CD4-positive, alpha-beta T cell (primary cell): Measurements from ENCODE around the gene PLCB2. TPM values are rescaled to one million over a fixed set of nuclear protein-coding genes. Genes with fewer than 3 reads are reported as not detected.

ENCODE experiments used
- ATAC-seq: fragments of 200-7000 bp; cut with Tn5 transposase; one replicate; pipeline ENCODE4 v1.10.0; 2022; ENCODE audit warnings: mild to moderate bottlenecking; ENCODE audit not compliant: poor library complexity
- CTCF ChIA-PET: fragments of 350-600 bp; sonication (Branson Sonifier 250); formaldehyde crosslinking; loops from one replicate; lab custom pipeline; 2021; ENCODE audit warnings: antibody characterized with exemption, inconsistent platforms; lab: Charles Lee
- POLR2A ChIA-PET: fragments of 350-600 bp; sonication (Branson Sonifier 250); formaldehyde crosslinking; loops from one replicate; lab custom pipeline; 2021; ENCODE audit warnings: antibody characterized with exemption, inconsistent platforms; lab: Charles Lee
- DNase-seq, 14 experiments: peaks; one replicate each; pipeline ENCODE4 v3.0.0-alpha.2; 2013 to 2020; ENCODE audit warnings: mixed read lengths in 2 of 14
- H3K27ac ChIP-seq, 2 donors: one replicate each; pipeline versions ENCODE4 v1.5.1 to v1.7.0; 2013; ENCODE audit warnings: low read length in 2 of 2, low read depth in 1 of 2, mild to moderate bottlenecking in 1 of 2
- H3K27me3 ChIP-seq, 2 experiments: 1 replicate in 1 of 2; 2 replicates in 1 of 2; pipeline versions ENCODE4 v1.6.1 to v1.7.0; 2013; ENCODE audit warnings: low read length in 2 of 2, control low read depth in 1 of 2, mild to moderate bottlenecking in 1 of 2, moderate library complexity in 1 of 2; ENCODE audit not compliant: insufficient read depth in 2 of 2, control insufficient read depth in 1 of 2
- H3K36me3 ChIP-seq: one replicate; pipeline ENCODE4 v1.6.1; 2013; ENCODE audit warnings: low read length, control low read depth; ENCODE audit not compliant: insufficient read depth
- H3K4me1 ChIP-seq: one replicate; pipeline ENCODE4 v1.6.1; 2013; ENCODE audit warnings: low read length, control low read depth; ENCODE audit not compliant: insufficient read depth
- H3K4me3 ChIP-seq: one replicate; pipeline ENCODE4 v1.5.1; 2013; ENCODE audit warnings: mild to moderate bottlenecking, low read length, moderate library complexity
- H3K9me3 ChIP-seq, 2 experiments: 1 replicate in 1 of 2; 2 replicates in 1 of 2; pipeline versions ENCODE4 v1.6.1 to v1.7.0; 2013; ENCODE audit warnings: low read length in 2 of 2, mild to moderate bottlenecking in 2 of 2, control low read depth in 1 of 2, moderate library complexity in 1 of 2; ENCODE audit not compliant: control insufficient read depth in 1 of 2, insufficient read depth in 1 of 2
- H3K27ac Mint-ChIP-seq: one replicate; pipeline ENCODE4 v1.8.0; 2020; ENCODE audit warnings: mixed read lengths
- H3K27me3 Mint-ChIP-seq: one replicate; pipeline ENCODE4 v1.8.0; 2021; ENCODE audit warnings: mixed read lengths
- H3K36me3 Mint-ChIP-seq: one replicate; pipeline ENCODE4 v1.8.0; 2021; ENCODE audit warnings: low read depth, mixed read lengths
- H3K4me1 Mint-ChIP-seq: one replicate; pipeline ENCODE4 v1.8.0; 2021; ENCODE audit warnings: low read depth, mixed read lengths
- H3K4me3 Mint-ChIP-seq: one replicate; pipeline ENCODE4 v1.8.0; 2020; ENCODE audit warnings: mild to moderate bottlenecking, mixed read lengths
- H3K9me3 Mint-ChIP-seq: one replicate; pipeline ENCODE4 v1.8.0; 2020; ENCODE audit warnings: mixed read lengths
- CTCF ChIP-seq: fragments of 200-600 bp; IDR thresholded peaks from one replicate; pipeline ENCODE4 v1.8.0; 2022; ENCODE audit warnings: antibody characterized with exemption, mild to moderate bottlenecking
- intact Hi-C, 2 experiments: fragments of 100-400 bp; cut with DNase I in 1 of 2; cut with micrococcal nuclease in 1 of 2; formaldehyde crosslinking; loops; one replicate each; pipeline versions ENCODE4 v1.15.1 to v1.9.0; 2023 to 2025; cut with DNase I, micrococcal nuclease
- total RNA-seq, 174 experiments: library from RNA in 2 of 174; stranded (reverse) in 2 of 174; gene quantifications; one replicate each; pipeline ENCODE4 v1.2.3 and lab custom pipeline; 2021 to 2026

Gene PLCB2
- total RNA-seq, 2 experiments from 2014 or later: 206 to 222 TPM

DNA sequence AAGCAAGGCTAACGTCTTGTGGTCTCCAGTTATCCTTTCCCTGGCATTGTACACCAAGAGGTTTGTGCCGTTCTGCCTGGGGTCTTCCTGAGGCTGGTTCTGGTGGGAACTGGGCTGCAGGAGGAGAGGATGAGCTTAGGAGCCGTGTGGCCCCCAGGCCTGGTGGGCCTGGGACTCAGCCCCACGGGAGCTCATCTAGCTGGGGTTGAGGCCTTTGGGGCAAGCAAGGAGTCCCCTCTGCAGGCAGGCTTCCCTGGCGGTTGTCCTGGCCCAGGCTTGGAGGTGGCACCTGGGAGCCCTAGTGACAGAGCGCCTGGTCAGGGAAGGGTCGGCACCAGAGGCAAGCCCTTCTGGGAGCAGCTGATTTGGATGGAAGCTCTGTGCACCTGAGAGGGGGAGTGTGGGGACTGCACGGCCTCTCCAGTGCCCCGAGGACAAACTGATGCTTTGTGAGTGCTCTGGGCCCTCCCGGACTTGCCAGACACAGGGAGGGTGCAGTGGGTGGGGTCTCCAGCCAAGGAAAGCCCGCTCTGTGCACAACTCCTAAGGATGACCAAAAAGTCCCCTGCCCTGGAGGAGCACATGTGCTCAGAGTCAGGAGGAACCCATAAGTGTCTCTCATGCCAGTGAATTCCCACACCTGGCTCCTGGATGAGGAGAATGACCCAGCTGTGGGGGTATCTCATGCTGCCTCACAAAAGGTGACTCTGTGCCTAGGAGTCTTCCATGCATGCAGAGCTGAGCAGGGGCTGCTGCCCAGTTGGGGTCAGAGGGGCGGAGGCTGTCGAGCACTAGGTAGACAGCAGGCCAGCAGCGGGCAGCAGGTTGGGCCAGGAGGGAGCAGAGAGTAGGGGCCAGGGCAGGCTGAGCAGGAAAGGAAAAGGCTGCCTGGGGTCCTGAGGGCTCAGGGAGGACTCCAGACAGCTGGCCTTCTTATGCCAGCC lies 66.2 kb downstream of the PLCB2 start:
- ATAC-seq (no peak), DNase-seq (peak in 1 of 14 experiments; percentile 15)
- H3K4me3 Mint-ChIP-seq: no peak overlapping the region
- no peaks in the 10 kb centered on the region for H3K36me3 Mint-ChIP-seq
- no peak overlapping the region for H3K27ac Mint-ChIP-seq
- Histone ChIP-seq H3K4me3 (no peak overlapping the region), H3K36me3 (no peaks in the 10 kb centered on the region), H3K4me1 (peaks cover 10% of the 10 kb centered on the region), H3K9me3 (peaks cover 0 to 12% of the 10 kb centered on the region in 2 experiments), H3K27ac (no peak overlapping the region), H3K27me3 (peaks cover 15 to 23% of the 10 kb centered on the region in 2 experiments)
- H3K9me3 Mint-ChIP-seq: no peaks in the 10 kb centered on the region
- H3K27me3 Mint-ChIP-seq: peaks cover 30% of the 10 kb centered on the region
- intact Hi-C loops: no loop called here
- no peak for TF ChIP-seq CTCF
- H3K4me1 Mint-ChIP-seq: peaks cover 7% of the 10 kb centered on the region
- ChIA-PET CTCF (no interaction called here), POLR2A (no interaction called here)

DNA sequence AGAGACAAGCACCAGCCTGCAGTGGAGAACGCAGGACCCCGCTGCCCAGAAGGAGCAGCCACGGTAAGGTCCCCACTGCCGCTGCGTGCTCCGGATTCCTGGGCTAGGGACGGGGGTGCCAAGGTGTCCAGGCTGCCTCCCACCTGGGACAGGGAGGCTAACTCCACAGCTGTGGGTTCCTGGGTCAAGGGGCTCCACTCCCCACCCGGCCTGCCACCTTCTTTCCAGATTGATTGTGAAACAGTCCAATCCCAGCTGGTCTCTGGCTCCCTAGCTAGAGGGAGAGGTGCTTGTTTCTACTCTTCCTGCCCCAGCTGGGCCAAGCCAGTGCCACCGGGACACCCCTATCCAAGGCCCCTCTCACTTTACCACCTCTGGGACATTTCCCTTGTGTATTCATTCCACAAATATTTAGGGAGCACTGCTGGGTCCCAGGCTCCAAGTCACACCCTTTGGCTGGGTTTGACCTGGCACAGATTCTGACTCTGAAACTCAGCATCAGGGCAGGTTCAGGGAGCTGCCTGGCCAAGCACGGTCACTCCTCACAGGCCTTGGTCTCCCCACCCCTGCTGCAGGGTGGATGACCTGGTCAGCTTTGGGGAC lies 67.0 kb downstream of the PLCB2 start:
- CTCF ChIA-PET: no interaction called here
- DNase-seq: peak in 1 of 14 experiments; percentile 15
- no peak for ATAC-seq
- TF ChIP-seq CTCF: no peak
- Mint-ChIP-seq H3K27me3 (peaks cover 30% of the 10 kb centered on the region), H3K9me3 (no peaks in the 10 kb centered on the region), H3K27ac (no peak overlapping the region), H3K4me1 (peaks cover 7% of the 10 kb centered on the region), H3K36me3 (no peaks in the 10 kb centered on the region), H3K4me3 (no peak overlapping the region)
- H3K9me3 ChIP-seq: peaks cover 0 to 12% of the 10 kb centered on the region in 2 experiments
- H3K4me1 ChIP-seq: peaks cover 10% of the 10 kb centered on the region
- H3K27me3 ChIP-seq: peaks cover 15 to 23% of the 10 kb centered on the region in 2 experiments
- POLR2A ChIA-PET: no interaction called here
- no peaks in the 10 kb centered on the region for H3K36me3 ChIP-seq
- H3K27ac ChIP-seq: no peak overlapping the region
- intact Hi-C loops: no loop called here
- H3K4me3 ChIP-seq: no peak overlapping the region

DNA sequence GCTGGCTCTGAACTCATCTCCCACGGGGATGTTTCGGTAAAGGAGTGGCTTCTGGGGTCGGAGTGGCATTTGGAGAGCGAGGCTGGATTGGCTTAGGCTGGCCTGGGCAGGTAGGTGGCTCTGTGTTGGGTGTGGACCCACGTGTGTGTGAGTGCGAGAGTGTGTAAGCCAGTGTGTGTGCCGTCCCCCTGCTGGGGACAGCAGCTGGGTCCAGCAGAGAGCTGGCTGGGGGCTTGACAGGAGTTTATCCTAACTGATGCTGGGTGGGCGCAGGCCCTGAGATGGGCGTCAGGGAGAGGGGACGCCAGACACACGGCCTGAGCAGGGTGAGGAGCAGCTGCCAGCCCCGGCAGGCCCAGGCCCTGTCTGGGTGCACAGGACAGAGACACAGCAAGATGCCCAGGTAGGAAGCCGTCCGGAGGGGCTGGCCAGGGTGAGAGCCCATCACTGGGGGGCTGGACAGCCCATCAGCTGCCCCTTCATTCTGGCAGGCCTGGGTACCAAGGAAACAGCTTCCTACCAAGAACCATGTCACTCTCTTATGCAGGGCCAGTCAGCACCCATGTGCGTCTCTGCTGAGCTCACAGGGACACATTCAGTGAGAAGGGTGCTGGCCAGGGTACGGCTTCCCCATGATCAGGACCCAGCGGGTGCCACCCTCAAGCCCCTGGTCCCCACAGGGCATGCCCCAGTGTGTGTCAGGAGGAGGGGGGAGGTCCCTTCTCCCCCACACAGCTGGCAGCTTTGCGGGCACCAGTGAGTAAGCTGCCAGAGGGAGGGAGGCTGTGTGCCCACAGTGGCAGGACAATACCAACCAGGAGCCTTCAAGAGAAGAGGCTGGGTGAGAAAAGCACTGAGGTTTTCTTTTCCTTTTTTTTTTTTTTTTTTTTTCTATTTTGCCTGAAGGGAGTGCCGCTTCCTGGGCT lies 67.8 kb downstream of the PLCB2 start:
- no peak overlapping the region for H3K27ac ChIP-seq
- Mint-ChIP-seq H3K27me3 (peaks cover 30% of the 10 kb centered on the region), H3K36me3 (no peaks in the 10 kb centered on the region), H3K9me3 (no peaks in the 10 kb centered on the region), H3K27ac (no peak overlapping the region), H3K4me3 (no peak overlapping the region), H3K4me1 (peaks cover 7% of the 10 kb centered on the region)
- H3K4me1 ChIP-seq: peaks cover 10% of the 10 kb centered on the region
- peaks cover 15 to 23% of the 10 kb centered on the region in 2 experiments for H3K27me3 ChIP-seq
- TF ChIP-seq CTCF: no peak
- ChIA-PET CTCF (no interaction called here), POLR2A (interaction anchor here (0.6 kb wide), 1 partner anchor 201 kb away, joined by 3 read pairs; no protein-coding TSS in a partner anchor)
- no peak for ATAC-seq
- no peak overlapping the region for H3K4me3 ChIP-seq
- peaks cover 0 to 12% of the 10 kb centered on the region in 2 experiments for H3K9me3 ChIP-seq
- DNase-seq: no peak
- no peaks in the 10 kb centered on the region for H3K36me3 ChIP-seq
- intact Hi-C loops: no loop called here
